ENCODE measurements around the gene SECTM1. TPM values are rescaled to one million over a fixed set of nuclear protein-coding genes. Genes with fewer than 3 reads are reported as not detected.

The SECTM1 gene
- total RNA-seq, 2 donors from 2014 or later: 10.3 to 14.5 TPM

DNA sequence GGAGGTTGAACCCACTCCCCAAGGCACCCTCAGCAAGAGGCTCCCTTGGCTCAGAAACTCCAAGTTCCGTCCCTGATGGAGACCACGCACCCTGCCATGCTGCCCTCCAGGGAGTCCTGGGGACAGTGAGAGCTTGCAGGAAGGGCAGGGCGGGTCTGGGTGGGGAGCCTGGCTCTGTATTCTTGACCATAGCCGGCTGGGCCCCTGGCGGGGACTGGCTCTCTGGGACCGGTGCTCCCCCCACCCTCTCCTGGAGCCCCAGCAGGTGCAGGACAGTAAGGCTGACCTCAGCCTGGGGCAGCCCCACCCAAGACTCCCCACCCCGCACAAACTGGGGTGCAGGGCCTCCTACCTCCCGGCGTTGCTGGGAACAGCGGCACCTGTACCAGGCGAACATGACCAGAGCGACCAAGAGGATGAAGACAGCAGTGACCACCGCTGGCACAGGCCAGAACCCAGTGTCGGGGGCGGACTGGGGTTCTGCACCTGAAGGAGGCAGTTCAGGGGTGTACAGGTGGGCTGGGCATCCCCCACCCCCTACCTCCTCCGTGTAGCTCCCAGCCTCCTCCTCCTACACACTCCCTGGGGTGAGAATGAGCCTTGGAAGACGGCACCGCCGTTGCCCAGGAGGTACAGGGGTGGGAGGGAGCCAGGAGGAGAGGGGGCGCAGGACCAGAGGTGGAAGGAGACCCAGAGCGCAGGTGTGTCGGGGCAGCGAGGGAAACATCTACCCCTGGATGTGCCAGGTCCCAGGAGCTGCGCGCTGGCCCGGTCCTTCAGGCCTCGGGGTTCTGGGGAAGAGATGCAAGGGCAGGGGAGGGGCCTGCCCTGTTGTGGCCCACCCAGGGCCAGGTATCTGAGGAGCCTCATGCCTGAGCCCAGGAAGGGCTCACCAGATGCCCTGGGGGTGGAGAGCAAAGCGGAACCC is 10.8 kb downstream of the SECTM1 start:
- intact Hi-C loops (cut with DNase I): loop anchor here (2.0 to 10.0 kb wide), 3 partner anchors 86 to 288 kb away; partner anchors contain the start of genes DCXR (in 1 of the 2) and RAC3 (in 1 of the 2)
- no peak for DNase-seq (ENCODE audit: low spot score)

DNA sequence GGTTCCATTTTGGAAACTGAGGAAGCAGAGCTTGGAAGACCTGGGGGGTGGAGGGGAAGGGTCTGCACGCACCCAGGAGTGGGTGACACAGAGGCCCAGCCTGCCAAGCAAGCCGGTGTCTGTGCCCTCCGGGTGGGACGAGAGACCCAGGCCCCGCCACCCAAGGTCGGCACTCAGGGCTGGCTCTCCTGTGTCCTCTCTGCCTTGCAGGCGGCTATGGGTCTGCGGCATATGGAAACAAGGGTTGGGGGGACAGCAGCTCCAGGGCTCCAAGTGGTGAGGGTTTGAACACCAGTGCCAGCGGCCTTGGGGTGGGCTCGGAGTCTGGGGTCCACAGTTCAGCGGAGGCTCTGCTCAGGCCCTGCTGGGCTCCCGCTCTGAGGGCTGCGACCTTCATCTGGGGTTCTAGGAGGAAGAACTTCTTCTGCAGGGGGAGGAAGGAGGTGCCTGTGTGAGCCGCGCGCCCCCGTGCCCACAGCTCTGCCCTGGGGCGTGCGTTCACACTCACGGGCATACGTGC is 11.6 kb downstream of the SECTM1 start:
- intact Hi-C loops (cut with DNase I): loop anchor here (2.0 to 10.0 kb wide), 3 partner anchors 85 to 287 kb away; partner anchors contain the start of genes DCXR (in 1 of the 2) and RAC3 (in 1 of the 2)
- no peak for DNase-seq (ENCODE audit: low spot score)

DNA sequence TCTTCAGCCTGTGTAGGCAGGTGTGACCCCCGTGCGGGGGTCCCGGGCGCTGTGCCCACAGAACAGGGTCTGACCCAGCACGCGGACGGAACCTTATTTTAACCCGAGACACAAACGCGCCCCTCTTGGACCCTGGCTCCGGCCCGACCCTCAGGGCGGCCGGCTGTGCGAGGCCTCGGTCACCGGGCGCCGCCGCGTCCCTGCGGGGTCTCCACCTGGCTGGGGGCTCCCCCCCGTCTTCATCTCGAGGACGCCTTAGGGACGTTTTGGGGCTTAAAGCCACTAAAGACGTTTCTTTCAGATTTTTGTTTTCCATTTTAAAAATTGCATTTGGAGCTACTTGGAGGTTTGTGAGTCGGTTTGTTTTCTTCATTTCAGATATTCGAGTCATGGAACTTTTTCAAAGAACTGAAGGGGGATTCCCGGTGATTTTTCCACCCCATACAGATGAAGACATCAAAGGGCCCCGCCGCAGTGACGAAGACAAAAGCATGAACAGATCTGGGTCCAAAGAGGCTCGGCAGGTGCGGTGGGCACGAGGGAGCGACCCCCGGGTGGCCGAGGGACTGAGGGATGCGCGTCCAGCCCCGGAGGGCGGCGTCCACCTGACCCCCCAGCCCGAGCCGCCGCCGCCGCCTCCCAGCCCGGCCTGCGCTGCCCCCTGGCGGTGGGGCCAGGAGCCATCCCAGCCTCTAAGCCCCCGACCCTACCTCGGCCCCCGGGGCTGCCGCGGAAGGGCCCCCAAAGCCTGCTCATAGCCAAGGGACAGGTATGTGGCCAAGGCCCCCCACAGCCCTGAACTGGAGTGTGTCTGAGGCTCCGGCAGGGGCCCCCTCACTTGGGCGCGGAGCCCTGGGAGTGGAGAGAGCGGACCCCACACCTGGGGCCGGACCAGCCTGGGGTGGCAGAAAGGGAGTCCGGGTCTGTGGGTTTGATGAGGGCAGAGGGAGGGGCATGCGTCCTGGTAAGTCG is 12.3 kb downstream of the SECTM1 start:
- DNase-seq (ENCODE audit: low spot score): no peak
- intact Hi-C loops (cut with DNase I): loop anchor here (2.0 to 10.0 kb wide), 3 partner anchors 84 to 286 kb away; partner anchors contain the start of genes DCXR (in 1 of the 2) and RAC3 (in 1 of the 2)

DNA sequence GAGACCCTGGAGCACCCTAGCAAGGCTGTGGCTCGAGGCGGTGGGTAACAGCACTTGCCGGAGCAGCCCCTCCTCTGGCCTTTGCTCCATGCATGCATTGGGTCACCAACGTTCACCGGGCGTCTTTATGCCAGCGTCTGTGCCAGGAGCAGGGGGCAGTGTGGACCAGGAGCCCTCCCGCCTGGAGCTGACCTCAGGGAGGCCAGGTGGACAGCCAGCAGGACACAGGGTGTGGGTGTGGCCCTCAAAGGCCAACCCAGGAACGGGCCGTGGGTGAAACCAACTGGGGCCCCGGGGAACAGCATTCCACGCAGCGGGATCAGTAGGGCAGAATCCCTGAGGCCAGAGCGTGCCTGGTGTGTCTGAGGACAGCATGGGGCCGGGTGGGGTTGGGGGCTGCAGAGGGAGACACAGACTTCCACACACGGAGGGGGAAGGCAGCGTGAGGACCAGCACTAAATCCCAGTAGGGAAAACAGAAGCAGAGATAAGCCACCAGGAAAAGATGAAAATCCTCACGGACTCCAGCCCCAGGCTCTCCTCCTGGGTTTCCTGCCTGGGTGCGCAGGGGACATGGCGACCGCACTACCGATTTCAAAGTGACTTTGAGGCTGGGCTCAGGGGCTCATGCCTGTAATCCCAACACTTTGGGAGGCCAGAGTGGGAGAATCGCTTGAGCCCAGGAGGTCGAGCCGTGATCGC is 13.3 kb downstream of the SECTM1 start:
- intact Hi-C loops (cut with DNase I): loop anchor here (2.0 to 10.0 kb wide), 3 partner anchors 83 to 285 kb away; partner anchors contain the start of genes DCXR (in 1 of the 2) and RAC3 (in 1 of the 2)
- no peak for DNase-seq (ENCODE audit: low spot score)

DNA sequence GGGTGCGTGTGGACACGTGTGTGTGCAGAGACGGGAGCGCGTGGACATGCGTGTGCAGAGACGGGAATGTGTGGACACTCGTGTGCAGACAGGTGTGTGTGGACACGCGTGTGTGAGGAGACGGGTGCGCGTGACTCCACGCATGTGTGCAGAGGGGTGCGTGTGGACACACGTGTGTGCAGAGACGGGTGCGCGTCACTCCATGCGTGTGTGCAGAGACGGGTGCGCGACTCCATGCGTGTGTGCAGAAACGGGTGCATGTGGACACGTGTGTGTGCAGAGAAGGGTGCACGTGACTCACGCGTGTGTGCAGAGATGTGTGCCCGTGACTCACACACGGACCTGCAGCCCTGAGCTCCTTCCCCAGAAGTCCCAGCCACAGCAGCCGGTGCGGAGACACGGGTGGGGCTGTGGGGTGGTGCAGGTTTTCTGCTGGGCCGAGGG is 13.9 kb downstream of the SECTM1 start:
- intact Hi-C loops (cut with DNase I): loop anchor here (2.0 to 10.0 kb wide), 3 partner anchors 83 to 285 kb away; partner anchors contain the start of genes DCXR (in 1 of the 2) and RAC3 (in 1 of the 2)
- DNase-seq (ENCODE audit: low spot score): no peak

DNA sequence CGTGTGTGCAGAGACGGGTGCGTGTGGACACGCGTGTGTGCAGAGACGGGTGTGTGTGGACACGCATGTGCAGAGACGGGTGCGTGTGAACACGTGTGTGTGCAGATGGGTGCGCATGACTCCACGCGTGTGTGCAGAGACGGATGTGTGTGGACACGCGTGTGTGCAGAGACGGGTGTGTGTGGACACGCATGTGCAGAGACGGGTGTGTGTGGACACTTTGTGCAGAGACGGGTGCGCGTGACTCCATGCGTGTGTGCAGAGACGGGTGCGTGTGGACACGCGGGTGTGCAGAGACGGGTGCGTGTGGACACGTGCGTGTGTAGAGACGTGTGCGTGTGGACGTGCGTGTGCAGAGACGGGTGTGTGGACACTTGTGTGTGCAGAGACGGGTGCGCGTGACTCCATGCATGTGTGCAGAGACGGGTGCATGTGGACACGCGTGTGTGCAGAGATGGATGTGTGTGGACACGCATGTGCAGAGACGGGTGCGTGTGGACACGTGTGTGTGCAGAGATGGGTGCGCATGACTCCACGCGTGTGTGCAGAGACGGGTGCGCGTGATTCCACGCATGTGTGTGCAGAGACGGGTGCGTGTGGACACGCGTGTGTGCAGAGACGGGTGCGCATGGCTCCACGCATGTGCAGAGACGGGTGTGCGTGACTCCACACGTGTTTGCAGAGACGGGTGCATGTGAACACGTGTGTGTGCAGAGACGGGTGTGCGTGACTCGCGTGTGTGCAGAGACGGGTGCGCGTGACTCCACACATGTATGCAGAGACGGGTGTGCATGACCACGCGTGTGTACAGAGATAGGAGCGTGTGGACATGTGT is 14.6 kb downstream of the SECTM1 start:
- intact Hi-C loops (cut with DNase I): no loop called here
- DNase-seq (ENCODE audit: low spot score): no peak

DNA sequence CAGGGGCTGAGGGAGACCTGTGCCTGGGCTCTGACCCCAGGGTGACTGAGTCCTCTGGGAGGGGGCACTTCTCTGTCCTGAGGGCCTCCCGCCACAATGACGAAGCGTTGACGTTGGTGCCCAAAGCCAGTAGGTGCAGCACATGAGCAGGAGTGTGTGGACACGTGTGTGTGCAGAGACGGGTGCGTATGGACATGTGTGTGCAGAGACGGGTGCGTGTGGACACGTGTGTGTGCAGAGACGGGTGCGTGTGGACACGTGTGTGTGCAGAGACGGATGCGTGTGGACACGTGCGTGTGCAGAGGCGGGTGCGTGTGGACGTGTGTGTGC is 15.4 kb downstream of the SECTM1 start:
- no peak for DNase-seq (ENCODE audit: low spot score)
- intact Hi-C loops (cut with DNase I): no loop called here

DNA sequence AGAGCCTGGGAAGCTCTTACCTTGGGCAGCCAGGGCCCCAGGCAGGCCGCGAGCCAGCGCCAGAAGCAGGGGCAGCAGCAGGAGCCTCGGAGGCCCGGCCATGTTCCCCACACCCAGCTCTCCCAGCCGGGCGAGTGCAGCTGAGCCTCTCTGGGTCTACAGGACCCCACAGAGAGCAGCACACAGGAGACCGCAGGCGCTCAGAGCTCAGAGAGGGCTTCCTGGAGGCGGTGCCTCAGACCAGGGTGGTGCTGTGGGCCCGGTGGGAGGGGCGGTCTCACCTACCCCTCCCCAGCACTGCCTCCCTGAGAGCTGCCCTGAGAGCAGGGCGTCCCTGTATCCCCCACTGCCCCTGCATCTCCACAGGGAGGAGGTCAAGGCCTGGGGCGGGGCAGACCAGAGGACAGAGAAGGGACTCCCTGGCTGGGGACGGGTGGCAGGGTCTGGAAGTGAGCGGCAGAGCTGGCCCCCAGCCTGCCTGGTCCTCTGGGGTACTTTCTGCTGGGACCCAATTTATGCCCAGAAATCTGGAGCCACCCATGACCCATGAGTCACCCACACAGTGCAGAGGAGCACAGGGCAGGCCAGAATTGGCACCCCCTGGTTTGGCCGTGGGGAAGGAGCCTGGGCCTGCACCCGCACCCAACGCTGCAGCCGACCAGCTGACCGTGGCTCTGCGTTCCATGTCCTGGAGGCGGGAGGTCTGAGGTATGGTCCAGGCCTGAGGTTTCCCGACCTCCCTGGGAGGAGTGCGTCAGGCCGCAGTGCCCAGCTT is 16.0 kb downstream of the SECTM1 start, which contains the start of gene CD7:
Gene CD7, minus strand, starts transcription at position 215 of the 775 bp plus-strand sequence. Its CDS starts 113 bp downstream, at position 102.
- no peak for DNase-seq (ENCODE audit: low spot score)
- intact Hi-C loops (cut with DNase I): no loop called here

DNA sequence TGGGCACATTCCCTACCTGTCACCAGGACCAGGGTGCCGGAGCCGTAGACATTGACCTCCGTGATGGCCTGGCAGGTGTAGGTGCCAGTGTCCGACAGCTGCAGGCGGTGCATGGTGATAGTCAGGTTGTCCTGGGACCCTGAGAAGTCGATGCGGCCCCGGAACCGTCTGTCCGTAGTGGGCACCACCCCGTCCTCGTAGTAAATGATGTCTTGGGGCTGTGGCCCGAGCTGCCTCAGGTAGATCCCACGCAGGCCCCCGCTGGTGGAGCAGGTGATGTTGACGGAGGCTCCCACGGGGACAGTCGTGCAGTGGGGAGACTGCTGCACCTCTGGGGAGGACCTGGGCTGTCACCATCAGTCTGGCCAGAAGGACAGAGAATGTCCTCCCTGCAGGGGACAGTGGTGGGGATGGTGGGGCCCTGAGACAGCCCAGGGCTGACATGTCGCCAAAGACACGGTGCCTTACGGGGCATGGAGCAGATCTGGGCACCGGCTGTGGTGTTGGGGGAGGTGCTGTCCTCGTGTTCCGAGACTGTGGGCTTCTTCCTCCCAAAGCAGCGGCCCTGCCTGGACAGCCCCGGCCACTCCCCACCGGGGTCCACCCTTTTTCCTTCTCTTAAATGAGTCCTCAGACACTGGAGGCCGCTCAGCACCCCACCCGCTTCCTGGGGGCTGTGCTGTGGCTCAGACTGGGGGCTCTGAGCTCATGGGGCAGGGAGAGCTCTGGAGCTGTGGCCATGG is 16.7 kb downstream of the SECTM1 start:
- intact Hi-C loops (cut with DNase I): no loop called here
- no peak for DNase-seq (ENCODE audit: low spot score)

DNA sequence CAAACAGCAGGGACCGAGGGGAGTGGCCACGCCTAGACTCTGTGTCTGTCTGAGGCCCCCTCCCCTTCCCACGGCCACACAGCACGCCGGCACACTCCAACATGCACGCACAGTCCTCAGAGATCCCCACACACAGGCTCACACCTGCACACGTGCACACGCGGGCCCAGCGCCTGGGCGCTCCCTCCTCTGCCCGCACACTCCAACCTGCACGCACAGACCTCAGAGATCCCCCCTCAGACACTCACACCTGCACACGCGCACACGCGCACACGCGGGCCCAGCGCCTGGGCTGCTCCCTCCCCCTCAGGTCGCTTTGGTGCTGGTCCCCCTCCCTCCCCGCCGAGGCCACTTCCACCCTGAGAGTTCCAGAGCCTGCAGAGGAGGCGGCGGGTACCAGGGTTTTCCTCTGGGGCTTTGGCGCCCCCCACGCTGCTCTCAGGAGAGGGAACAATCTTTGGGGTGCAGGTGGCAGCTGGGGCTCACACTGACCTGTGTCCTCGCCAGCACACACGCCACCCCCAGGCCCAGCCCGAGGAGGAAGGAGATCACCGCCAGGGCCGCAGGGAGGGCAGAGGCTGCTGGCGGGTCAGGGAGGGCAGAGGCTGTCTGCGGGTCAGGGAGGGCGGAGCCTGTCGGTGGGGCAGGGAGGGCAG is 17.7 kb downstream of the SECTM1 start:
- intact Hi-C loops (cut with DNase I): no loop called here
- no peak for DNase-seq (ENCODE audit: low spot score)

DNA sequence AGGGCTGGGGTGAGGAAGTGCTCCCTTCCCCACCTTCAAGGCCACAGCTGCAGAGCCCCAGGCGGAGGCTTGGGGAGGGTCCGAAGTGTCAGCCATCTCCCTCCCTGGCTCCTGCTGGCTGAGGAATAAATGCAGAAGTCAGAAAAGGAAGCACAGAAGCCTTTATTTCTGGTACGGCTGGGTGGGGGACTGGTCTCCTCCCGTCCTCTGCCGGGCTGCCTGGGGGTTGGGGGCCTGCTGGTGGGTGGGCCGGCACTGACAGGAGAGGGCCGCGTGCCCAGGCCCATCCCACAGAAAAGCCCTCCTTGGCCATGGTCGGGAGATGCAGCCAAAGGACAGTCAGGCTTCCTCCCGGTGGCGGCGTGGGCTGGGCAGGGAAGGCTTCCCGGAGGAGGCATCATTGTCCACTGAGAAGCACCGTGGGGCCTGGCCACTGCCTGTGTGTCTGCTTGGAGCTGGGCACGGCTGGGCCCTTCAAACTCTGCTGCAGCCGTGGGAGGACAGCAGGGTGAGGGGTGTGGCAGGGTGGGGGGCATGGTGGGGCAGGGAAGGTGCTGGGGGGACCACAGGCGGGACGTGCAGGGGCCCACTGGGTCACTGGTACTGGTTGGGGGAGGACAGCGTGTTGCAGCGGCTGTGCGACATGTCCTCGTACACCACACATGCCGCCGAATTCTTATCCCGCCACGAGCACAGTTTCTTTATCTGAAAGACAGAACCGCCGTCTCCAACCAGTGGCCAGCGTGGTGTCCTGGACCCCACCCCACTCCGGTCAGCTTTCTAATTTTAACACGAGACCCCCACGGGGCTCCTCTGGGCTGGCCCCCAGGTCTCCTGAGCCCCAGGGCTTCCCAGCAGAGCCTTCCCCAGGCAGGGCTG is 18.6 kb downstream of the SECTM1 start:
- intact Hi-C loops (cut with DNase I): no loop called here
- DNase-seq (ENCODE audit: low spot score): no peak

DNA sequence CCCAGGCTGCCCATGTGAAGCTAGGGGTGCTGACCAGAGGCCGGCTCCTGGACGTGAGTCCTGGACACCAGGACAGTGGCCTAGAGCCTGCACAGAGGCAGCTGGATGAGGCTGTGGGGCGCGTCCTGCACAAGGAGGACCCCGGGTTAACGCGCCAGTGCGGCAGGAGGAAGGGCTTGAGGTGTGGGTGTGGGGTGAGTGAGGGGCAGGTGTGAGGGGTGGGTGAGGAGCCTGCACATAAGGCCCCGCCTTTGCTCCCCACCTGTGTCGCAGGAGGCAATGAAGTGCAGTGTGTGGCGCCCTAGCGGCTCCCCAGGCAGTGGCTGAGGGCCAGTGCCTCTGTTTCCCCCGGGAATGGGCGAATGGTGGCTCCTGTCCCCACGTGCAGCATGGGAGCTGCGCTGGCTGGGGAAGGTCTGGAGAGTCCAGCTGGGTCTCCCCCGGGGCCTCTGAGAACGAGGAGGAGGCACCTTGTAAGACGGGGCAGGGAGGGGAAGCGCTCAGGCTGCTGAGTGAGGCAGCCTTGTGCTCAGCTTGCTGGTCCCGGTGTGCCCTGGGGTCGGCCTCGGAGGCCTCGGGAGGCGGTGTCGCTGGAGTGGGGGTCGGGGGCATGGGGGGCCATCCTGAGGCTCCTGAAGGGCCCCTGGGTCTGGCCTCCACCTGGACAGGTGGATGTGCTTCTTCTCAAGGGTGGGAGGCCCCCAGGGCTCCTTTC is 19.4 kb downstream of the SECTM1 start:
- no peak for DNase-seq (ENCODE audit: low spot score)
- intact Hi-C loops (cut with DNase I): no loop called here

DNA sequence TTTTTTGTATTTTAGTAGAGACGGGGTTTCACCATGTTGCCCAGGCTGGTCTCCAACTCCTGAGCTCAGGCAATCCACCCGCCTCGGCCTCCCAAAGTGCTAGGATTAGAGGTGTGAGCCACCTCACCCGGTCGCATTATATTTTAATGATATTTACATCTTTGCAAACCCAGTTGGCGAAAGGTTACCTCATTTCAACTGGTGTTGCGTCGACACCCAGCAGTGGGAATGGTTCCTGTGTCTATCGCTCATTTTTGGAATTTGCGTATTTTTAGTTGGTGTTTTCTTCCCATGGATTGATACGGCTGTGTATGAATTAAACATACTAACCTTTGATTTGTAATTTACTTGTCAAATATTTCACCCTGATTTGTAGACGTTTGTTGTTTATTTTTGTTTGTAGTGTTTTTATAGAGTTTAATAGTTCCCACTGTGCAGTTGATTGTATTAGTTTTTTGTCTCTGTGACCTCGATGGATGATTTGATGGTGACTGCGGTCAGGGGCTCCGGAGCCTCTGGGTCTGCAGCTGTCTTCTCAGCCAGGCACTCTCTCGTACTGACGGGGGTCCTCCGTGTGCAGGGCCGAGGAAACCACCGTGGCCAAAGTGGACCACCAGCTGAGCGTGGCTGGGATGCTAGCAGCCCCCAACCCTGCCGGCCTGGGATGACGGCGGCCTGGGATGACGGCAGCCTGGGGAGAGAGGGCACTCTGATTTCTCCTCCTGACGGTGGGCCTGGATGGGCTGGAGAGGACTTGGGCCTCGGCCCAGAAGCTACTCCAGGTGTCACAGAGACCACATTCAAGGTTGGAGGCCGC is 20.2 kb downstream of the SECTM1 start:
- intact Hi-C loops (cut with DNase I): no loop called here

More for the DNA sequence above, 20.2 kb downstream of the SECTM1 start:
- no peak for DNase-seq (ENCODE audit: low spot score)
